GM12891 (cell line): ENCODE results near the gene NREP.

Source experiments
- POLR2A ChIP-seq: IDR thresholded peaks from 2 replicates; pipeline ENCODE4 v1.6.1; 2011; ENCODE audit warnings: low read depth, low read length, control low read depth
- POLR2AphosphoS5 ChIP-seq: IDR thresholded peaks from 2 replicates; pipeline ENCODE4 v1.6.1; 2011; ENCODE audit warnings: low read depth, low read length, control low read depth

DNA sequence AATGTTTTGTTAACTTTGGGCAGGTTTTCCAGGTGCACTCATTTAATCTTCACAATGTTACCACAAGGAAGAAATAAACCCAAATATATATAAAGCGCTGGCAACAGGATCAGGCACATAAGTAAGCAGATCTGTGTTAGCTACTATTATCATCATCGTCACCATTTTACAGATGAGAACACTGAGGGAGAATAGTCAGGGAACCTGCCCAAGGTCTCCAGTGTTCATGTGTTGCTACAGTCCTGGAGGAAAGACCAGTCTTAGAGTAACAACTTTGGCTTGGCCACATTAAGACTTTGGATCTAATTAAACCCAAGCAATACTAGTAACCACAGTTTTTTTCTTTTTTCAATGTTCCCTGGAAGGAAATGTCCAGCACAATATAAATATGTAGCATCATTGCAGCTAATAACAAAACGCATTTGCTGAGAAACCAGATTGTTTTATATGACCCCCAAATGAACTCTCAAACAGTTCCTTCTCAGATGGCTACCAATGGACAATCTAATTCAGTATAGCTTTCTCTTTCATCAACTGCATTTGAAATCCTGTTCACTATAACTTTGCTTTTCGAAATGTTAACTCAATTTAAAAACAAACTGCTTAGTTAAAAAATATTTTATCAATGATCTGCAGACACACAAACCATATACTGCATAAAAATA lies 11.8 kb downstream of the NREP start:
- TF ChIP-seq POLR2AphosphoS5 (no peak), POLR2A (no peak)
